KBM-7 (cell line): ENCODE measurements around the gene ZNF628.
A peak's percentile ranks its signal among the peaks of the same experiment; 100 is the strongest.

Source experiments
- DNase-seq: peaks from one replicate; pipeline ENCODE4 v3.0.0-alpha.2; 2015
- in situ Hi-C: fragments of 300-500 bp; cut with MboI; formaldehyde crosslinking; loops from 2 replicates; pipeline ENCODE4 v1.14.3; 2020; ENCODE audit warnings: low sequenced_read_pairs, low pct_unique_long_range_greater_than_20kb, mixed read lengths

The ZNF628 gene

DNA sequence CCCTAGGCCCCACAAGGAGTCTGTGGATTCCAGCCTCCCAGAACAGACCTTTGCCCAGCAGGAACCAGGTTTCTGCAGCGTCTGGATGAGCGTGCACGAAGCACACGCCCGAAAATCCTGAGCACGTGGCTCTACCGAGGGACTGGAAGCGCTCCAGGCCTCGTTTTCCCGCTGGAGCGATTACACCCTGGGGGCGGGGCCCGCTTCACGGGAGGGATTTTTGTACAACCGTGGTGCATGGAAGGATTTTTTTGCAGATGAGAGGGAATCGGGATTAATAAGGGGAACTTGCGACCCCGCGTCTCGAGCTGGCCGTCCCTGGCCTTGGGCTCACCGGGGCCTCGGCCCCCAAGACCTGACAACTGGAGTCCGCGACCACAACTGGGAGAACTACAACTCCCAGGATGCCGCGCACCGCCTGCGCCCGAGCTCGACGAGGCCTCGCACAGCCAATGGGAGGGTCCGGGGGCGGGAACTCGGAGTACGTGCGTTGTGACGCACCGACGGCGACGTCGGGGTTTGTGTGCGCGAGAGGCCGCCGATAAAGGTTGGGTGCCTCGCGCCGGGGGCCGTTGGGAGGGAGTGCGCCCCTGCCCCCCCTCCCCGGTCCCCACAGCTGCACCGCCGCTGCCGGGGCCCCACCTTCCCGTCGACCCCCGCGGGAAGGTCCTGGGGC, at the start of gene ZNF628:
Gene ZNF628 (plus strand): TSS at position 518 of the 676 bp plus-strand sequence. CDS start 3,294 bp downstream, outside the sequence.
- DNase-seq = peak; percentile 96
- in situ Hi-C loops = no loop called here

GRCh38 chr19:55431183-55431582, 45.2 kb upstream of the ZNF628 start:
- in situ Hi-C loops = no loop called here
- no peak for DNase-seq

DNA sequence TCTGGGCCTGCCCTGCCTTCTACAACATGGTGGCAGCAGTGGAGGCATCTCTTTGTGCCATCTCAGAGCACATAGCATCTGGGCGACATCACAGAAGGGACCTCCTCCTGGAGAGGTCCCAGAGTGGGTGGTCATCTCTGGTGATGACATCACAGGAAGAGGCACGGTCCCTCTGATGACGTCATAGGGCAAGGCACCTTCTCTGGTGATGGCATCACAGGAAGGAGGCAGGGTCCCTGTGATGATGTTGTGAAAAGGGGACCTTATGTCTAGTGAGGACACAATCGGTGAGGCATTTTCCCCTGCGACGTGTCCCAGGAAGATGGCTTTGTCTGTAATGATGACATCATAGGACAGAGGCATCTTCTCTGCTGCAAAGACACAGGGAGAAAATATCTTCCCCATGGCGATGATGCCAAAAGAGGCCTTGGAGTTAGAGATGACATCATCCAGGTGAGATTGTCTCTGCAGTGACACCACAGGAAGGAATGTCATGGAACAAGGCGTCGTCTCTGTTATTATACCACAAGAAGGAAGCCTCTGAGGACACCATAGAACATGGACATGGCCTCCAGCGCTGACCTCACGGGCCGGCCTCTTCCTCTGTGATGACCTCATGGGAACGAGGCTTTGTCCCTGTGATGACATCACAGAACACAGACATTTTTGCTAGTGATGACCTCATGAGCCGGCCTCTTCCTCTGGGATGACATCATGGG, 44.0 kb upstream of the ZNF628 start:
- no peak for DNase-seq
- in situ Hi-C loops = no loop called here

DNA sequence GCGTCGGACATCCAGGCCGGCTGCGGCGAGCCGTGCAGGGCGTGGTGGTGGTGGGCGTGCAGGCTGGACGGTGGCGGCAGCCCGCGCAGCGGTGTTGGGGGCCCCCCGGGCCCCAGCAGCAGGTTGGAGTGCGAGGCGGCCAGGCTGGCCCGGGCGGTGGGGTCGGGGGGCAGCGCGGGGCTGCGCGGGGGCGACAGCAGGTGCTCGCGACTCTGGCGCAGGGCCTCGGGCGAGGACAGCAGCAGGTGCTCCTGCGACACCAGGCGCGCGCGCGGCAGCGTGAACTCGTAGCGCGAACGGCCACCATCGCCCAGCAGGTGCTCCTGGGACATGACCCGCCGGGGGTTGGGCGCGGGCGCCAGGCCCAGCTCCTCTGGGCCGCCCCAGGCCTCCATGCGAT, 43.1 kb upstream of the ZNF628 start:
- in situ Hi-C loops = no loop called here
- no peak for DNase-seq

- no peak for DNase-seq
- in situ Hi-C loops = no loop called here
Measured at GRCh38 chr19:55434356-55434919, 42.0 kb upstream of the ZNF628 start.

- in situ Hi-C loops = no loop called here
- DNase-seq = no peak
Measured at GRCh38 chr19:55435020-55435419, 41.4 kb upstream of the ZNF628 start.

- in situ Hi-C loops = no loop called here
- no peak for DNase-seq
Measured at GRCh38 chr19:55436847-55437246, 39.6 kb upstream of the ZNF628 start.

DNA sequence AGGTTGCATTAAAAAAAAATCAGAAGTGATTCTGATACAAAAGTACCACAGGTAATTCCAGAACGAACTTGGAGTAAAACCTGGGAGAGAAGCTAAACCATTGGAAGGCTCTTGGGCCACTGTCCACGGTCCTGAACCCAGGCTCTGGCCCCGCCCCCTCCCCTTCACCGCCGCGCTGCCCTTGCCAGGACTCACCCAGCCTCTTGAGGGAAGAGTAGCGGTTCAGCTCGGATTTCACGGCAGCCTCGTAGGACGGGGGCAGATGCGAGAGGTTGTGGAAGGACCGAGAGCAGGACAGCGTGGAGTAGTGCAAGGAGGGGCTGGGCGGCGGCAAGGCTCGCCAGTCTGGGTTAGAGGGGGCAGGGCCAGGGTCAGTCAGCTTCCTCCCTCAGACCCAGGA, 39.0 kb upstream of the ZNF628 start:
- in situ Hi-C loops = no loop called here
- peak; percentile 80 for DNase-seq

DNA sequence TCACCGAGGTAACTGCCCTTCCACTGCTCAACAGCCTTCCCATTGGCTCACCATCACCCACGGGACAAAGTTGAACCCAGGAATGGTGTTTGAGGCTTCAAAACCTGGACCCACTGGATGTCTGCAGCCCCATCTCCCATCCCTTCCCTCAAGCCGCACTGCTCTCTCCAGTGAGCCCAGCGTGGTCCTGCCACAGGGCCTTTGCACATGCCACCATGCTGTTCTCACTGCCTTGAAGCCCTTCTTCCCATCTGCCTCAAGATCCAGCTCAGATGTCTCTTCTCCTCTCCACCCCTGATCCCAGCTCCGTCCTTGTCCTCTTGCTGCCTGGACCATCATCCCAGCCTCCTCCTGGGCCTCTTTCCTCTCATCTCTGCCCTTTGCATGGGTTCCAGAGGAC, 37.4 kb upstream of the ZNF628 start:
- in situ Hi-C loops = no loop called here
- no peak for DNase-seq

- no peak for DNase-seq
- in situ Hi-C loops = no loop called here
Measured at GRCh38 chr19:55440411-55441105, 35.9 kb upstream of the ZNF628 start.

DNA sequence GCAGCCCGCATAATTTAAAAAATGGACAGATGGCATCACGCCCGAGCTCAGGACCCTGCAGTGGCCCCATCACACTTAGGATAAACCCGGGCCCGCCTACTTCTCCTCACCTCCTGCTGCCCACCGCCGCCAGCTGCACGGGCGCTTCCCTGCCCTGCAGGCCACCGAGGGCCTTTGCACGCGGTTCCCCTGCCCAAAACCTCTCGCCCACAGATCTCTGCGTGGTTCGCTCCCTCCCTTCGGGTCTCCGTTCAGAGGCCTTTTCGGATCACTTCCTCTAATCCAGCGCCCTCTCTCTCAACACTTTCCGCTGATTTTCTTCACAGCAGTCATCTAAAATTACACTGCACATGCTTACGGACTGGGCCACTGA, 35.1 kb upstream of the ZNF628 start:
- in situ Hi-C loops = no loop called here

GRCh38 chr19:55441692-55442321, 34.6 kb upstream of the ZNF628 start:
- no peak for DNase-seq

More for the DNA sequence above, 35.1 kb upstream of the ZNF628 start:
- DNase-seq = no peak

DNA sequence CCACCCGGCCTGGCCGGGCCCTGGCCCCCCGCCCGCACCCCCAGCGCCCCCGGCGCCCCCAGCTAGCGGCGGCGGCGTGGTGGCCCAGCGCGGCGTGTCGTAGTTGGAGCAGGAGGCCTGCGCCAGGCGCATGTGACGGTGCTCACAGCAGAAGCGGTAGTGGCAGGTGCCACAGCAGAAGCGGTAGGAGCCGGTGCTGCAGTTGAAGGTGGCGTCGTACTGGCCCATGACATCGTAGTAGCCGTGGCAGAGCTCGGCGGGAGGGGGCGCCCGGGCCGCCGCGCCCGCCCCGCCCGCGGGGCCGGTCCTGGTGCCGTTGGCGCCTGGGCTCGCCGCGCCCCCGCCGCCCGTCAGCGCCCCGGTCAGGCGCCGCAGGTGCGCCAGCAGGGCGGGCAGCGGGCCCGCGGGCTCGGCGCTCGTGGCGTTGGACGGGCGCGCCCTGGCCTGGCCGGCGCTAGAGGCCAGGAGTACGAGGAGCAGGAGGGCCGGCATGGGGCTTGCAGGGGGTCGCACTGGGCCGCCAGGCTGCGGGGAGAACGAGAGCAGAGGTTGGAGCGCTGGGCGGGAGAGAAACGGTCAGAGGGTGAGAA, 34.0 kb upstream of the ZNF628 start:
- in situ Hi-C loops = no loop called here
- DNase-seq = no peak

More at GRCh38 chr19:55441692-55442321, 34.6 kb upstream of the ZNF628 start:
- in situ Hi-C loops = no loop called here

DNA sequence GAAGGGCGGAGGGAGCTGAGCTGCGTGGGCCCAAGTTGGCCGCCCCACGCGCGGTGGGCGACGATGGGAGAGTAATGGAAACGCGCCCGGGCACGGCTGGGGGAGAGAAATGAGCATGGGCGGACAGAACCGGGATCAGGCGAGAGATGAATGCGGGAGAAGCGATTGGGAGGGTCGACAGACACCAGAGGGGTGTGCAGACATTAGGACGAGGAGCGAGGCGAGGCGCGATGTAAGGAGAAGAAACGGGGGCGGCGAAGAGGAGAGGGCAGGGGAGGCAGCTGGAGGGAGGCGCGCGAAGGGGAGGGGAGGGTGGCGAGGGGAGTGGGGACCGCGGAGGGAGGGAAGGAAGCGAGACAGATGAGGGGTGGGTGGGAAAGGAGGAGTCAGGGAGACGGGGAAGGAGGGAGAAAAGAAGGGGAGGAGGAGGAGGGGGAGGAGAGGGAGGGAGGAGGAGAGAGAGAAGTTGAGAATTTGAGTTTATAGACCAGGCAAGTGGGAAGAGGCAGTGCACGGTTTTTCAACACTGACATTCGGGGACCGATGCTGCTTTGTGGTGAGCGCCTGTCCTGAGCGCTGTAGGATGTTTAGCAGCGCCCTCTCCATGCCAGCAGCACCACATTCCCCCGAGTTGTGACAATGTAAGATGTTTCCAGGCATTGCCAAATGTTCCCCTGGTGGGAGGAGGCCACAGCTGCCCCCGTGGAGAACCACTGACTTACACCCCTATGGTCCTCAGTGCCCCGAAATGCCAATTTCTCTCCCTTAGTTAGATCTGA, 33.2 kb upstream of the ZNF628 start, which contains the start of gene SHISA7:
Gene SHISA7 (minus strand): TSS at position 256 of the 779 bp plus-strand sequence. CDS start 437 bp downstream, outside the sequence.
- DNase-seq = no peak
- in situ Hi-C loops = no loop called here

DNA sequence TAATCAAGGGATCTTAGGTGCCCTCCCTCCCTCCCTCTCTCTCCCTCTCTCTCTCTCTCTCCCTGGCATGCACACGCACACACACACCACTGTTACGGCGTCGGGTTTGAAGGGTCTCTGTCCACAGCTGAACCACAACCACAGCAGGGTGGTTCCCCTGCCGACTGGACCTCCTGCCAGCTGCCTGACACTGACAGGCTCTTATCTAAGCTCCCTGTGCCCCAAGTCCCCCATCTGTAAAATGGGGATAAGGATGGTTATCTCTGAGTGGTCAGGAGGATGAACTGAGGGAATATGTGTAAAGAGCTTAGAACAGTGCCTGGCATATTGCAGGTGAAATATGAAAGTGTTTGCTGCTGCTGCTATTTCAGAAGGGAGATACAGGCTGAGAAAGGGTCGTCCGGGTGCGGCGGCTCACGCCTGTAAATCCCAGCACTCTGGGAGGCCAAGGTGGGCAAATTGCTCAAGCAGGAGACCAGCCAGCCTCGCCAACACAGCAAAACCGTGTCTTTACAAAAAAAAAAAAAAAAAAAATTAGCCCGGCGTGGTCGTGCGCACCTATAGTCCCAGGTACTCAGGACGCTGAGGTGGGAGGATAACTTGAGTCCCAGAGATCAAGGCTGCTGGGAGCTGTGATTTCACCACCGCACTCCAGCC, 32.5 kb upstream of the ZNF628 start:
- no peak for DNase-seq
- in situ Hi-C loops = no loop called here

GRCh38 chr19:55444646-55445045, 31.8 kb upstream of the ZNF628 start:
- no peak for DNase-seq

DNA sequence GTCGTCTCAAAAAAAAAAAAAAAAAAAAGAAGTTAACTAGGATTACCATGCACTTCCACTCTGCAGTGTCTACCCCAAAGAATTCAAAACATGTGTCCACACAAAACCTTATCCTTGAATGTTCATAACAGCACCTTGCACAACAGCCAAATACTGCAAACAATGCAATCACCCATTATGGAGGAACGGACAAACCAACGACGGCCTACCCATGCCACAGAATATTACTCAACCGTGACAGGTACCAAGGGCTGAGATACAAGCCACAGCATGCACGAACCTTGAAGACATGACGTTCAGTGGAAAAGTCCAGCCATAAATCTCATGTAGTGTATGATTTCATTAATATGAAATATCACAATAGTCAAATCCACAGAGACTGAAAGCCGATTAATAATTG, 30.4 kb upstream of the ZNF628 start:
- in situ Hi-C loops = no loop called here
- no peak for DNase-seq

More at GRCh38 chr19:55444646-55445045, 31.8 kb upstream of the ZNF628 start:
- in situ Hi-C loops = no loop called here
